Upper lobe of left lung (tissue), 4 donors: Measurements from ENCODE around the gene RPP30.

ENCODE experiments used
- EP300 ChIP-seq, 4 donors: sonication (generic); formaldehyde crosslinking; IDR thresholded peaks; one replicate each; pipeline ENCODE4 v1.5.1; 2017; ENCODE audit warnings: antibody characterized with exemption in 4 of 4, control low read depth in 2 of 4
- POLR2A ChIP-seq, 4 donors: fragments of 450-650 bp; IDR thresholded peaks; one replicate each; pipeline ENCODE4 v1.5.1; 2016 to 2017; ENCODE audit warnings: antibody characterized with exemption in 4 of 4, mild to moderate bottlenecking in 2 of 4
- POLR2AphosphoS5 ChIP-seq, 2 donors: sonication (generic); formaldehyde crosslinking; IDR thresholded peaks; one replicate each; pipeline ENCODE4 v1.5.1; 2017; ENCODE audit warnings: antibody characterized with exemption in 2 of 2
- TF ChIP-seq, protein P1 (sequence below), 6 experiments: fragments of 450-650 bp in 4 of 6; fragments of 200-600 bp in 2 of 6; sonication (generic) in 2 of 6; IDR thresholded peaks; one replicate each; pipeline ENCODE4 v1.5.1; 2016 to 2019; ENCODE audit warnings: antibody characterized with exemption in 6 of 6

DNA sequence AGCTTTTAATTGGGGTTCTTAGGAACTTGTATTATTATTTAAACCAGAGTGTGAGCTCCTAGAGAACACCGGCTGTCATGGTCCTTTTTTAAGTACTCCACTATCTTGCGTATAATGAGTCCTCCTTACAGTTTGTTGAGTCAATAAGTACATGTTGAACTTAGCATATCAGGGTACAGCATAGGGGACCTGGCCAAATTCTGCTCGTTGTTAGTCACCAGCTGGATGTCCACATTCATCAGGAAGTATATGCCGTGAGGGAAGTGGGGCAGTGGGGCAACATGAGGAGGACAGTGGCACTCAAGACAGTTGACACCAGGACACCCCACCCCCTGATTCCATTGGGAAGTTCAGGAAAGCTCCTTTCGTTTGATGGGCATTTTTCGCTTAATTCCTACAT is 16.6 kb downstream of the RPP30 start:
- TF ChIP-seq, protein P1, sequence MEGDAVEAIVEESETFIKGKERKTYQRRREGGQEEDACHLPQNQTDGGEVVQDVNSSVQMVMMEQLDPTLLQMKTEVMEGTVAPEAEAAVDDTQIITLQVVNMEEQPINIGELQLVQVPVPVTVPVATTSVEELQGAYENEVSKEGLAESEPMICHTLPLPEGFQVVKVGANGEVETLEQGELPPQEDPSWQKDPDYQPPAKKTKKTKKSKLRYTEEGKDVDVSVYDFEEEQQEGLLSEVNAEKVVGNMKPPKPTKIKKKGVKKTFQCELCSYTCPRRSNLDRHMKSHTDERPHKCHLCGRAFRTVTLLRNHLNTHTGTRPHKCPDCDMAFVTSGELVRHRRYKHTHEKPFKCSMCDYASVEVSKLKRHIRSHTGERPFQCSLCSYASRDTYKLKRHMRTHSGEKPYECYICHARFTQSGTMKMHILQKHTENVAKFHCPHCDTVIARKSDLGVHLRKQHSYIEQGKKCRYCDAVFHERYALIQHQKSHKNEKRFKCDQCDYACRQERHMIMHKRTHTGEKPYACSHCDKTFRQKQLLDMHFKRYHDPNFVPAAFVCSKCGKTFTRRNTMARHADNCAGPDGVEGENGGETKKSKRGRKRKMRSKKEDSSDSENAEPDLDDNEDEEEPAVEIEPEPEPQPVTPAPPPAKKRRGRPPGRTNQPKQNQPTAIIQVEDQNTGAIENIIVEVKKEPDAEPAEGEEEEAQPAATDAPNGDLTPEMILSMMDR (IDR thresholded peaks at IDR 0.05) = no peak
- TF ChIP-seq POLR2A (IDR thresholded peaks at IDR 0.05) (no peak), POLR2AphosphoS5 (IDR thresholded peaks at IDR 0.05) (no peak), EP300 (IDR thresholded peaks at IDR 0.05) (no peak)
